ENCODE measurements around the gene C6orf15.

The C6orf15 gene

GRCh38 chr6:31135710-31136109 lies 23.3 kb upstream of the C6orf15 start:
- Histone ChIP-seq H3K4me1 (no peaks in the 10 kb centered on the region), H3K27me3 (no peaks in the 10 kb centered on the region), H3K4me3 (ENCODE audit: low read depth, low read length) (no peak overlapping the region), H3K36me3 (no peaks in the 10 kb centered on the region), H3K9me3 (no peaks in the 10 kb centered on the region)
- DNase-seq: no peak
- TF ChIP-seq CTCF (IDR thresholded peaks at IDR 0.05; ENCODE audit: low read depth, low read length): no peak

GRCh38 chr6:31132806-31133205 lies 20.4 kb upstream of the C6orf15 start:
- H3K4me1 ChIP-seq: no peaks in the 10 kb centered on the region; the same call in 1 of the 2 replicates
- DNase-seq: no peak
- H3K36me3 ChIP-seq: no peaks in the 10 kb centered on the region
- no peaks in the 10 kb centered on the region for H3K9me3 ChIP-seq
- TF ChIP-seq CTCF (IDR thresholded peaks at IDR 0.05; ENCODE audit: low read depth, low read length): no peak
- H3K27me3 ChIP-seq: 0 out of 2 replicates have a peak, but pooled peaks cover 2% of the 10 kb centered on the region
- no peak overlapping the region for H3K4me3 ChIP-seq (ENCODE audit: low read depth, low read length)

GRCh38 chr6:31131595-31131994 lies 19.2 kb upstream of the C6orf15 start:
- no peak for DNase-seq
- H3K4me1 ChIP-seq: no peaks in the 10 kb centered on the region; the same call in 1 of the 2 replicates
- H3K27me3 ChIP-seq: 0 out of 2 replicates have a peak, but pooled peaks cover 5% of the 10 kb centered on the region

GRCh38 chr6:31130751-31131150 lies 18.4 kb upstream of the C6orf15 start:
- H3K27me3 ChIP-seq: 0 out of 2 replicates have a peak, but pooled peaks cover 5% of the 10 kb centered on the region
- no peak for DNase-seq
- no peak for TF ChIP-seq CTCF (IDR thresholded peaks at IDR 0.05; ENCODE audit: low read depth, low read length)
- H3K4me1 ChIP-seq: no peaks in the 10 kb centered on the region; the same call in 1 of the 2 replicates
- no peaks in the 10 kb centered on the region for H3K36me3 ChIP-seq
- H3K9me3 ChIP-seq: no peaks in the 10 kb centered on the region
- no peak overlapping the region for H3K4me3 ChIP-seq (ENCODE audit: low read depth, low read length)

More at GRCh38 chr6:31131595-31131994, 19.2 kb upstream of the C6orf15 start:
- no peaks in the 10 kb centered on the region for H3K36me3 ChIP-seq
- no peak for TF ChIP-seq CTCF (IDR thresholded peaks at IDR 0.05; ENCODE audit: low read depth, low read length)
- H3K4me3 ChIP-seq (ENCODE audit: low read depth, low read length): no peak overlapping the region
- no peaks in the 10 kb centered on the region for H3K9me3 ChIP-seq

GRCh38 chr6:31129130-31129529 lies 16.8 kb upstream of the C6orf15 start:
- Histone ChIP-seq H3K4me3 (ENCODE audit: low read depth, low read length) (no peak overlapping the region), H3K27me3 (0 out of 2 replicates have a peak, but pooled peaks cover 5% of the 10 kb centered on the region), H3K9me3 (no peaks in the 10 kb centered on the region), H3K4me1 (no peaks in the 10 kb centered on the region; the same call in 1 of the 2 replicates), H3K36me3 (no peaks in the 10 kb centered on the region)
- no peak for DNase-seq
- no peak for TF ChIP-seq CTCF (IDR thresholded peaks at IDR 0.05; ENCODE audit: low read depth, low read length)

GRCh38 chr6:31128093-31128676 lies 15.8 kb upstream of the C6orf15 start:
- H3K9me3 ChIP-seq: no peaks in the 10 kb centered on the region
- H3K27me3 ChIP-seq: 0 out of 2 replicates have a peak, but pooled peaks cover 5% of the 10 kb centered on the region
- peak; percentile 68 for DNase-seq
- H3K36me3 ChIP-seq: no peaks in the 10 kb centered on the region
- H3K4me3 ChIP-seq (ENCODE audit: low read depth, low read length): no peak overlapping the region
- H3K4me1 ChIP-seq: no peaks in the 10 kb centered on the region; the same call in 1 of the 2 replicates
- TF ChIP-seq CTCF (IDR thresholded peaks at IDR 0.05; ENCODE audit: low read depth, low read length): peak; percentile 89
